22Rv1 (cell line): Measurements from ENCODE around the gene NIPSNAP2.

ENCODE experiments used
- ZFX ChIP-seq: fragments of 450-650 bp; IDR thresholded peaks from 2 replicates; pipeline ENCODE4 v1.6.1; 2017; ENCODE audit warnings: antibody characterized with exemption, borderline replicate concordance
- TF ChIP-seq, protein P1 (sequence below): fragments of 450-650 bp; IDR thresholded peaks from 2 replicates; pipeline ENCODE4 v1.5.1; 2017; ENCODE audit warnings: mild to moderate bottlenecking

DNA sequence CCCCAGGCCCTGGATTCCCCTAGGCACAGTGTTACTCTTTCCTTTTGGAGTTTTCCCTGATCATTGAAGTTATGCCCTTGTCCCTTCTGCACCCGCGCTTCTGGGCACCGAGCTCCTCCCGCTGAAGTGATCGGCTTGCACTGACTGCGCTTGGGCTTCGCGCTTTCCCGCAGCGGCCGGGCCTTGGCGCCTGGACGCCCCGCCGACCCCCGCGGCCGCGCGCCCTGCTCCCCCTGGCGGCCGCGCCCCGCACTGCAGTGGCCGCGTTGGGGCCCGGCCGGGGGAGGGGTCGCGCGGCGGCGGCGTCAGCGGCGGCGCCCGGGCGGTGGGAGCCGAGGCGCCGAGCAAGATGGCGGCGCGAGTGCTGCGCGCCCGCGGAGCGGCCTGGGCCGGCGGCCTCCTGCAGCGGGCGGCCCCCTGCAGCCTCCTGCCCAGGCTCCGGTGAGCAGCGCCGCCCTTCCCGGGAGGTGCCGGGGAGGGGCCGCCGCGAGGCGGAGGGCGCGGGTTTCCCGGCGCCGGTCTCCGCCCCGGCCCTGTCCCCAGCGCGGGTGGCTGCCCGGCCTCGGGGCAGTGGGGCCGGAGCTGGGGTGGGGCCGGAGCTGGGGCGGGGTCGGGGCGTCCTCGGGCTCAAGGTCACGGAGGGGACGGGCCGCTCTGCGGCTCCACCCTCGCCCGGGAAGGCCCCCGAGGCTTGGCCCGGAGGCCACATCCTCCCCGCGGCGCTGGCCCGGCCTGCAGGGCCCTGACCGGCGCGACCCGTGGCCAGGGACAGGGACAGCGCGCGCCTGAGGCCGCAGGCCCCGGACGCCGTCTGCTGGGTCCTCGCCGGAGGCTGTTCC lies at the start of gene NIPSNAP2:
- TF ChIP-seq, protein P1, sequence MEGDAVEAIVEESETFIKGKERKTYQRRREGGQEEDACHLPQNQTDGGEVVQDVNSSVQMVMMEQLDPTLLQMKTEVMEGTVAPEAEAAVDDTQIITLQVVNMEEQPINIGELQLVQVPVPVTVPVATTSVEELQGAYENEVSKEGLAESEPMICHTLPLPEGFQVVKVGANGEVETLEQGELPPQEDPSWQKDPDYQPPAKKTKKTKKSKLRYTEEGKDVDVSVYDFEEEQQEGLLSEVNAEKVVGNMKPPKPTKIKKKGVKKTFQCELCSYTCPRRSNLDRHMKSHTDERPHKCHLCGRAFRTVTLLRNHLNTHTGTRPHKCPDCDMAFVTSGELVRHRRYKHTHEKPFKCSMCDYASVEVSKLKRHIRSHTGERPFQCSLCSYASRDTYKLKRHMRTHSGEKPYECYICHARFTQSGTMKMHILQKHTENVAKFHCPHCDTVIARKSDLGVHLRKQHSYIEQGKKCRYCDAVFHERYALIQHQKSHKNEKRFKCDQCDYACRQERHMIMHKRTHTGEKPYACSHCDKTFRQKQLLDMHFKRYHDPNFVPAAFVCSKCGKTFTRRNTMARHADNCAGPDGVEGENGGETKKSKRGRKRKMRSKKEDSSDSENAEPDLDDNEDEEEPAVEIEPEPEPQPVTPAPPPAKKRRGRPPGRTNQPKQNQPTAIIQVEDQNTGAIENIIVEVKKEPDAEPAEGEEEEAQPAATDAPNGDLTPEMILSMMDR, result peak; percentile 98
- TF ChIP-seq ZFX, result no peak
